ENCODE measurements around the gene CCR6. TPM values are rescaled to one million over a fixed set of nuclear protein-coding genes. Genes with fewer than 3 reads are reported as not detected.

CCR6 gene
- total and polyA plus RNA-seq, 2 of the 13 experiments (the other 11 are each of a cell fraction or from before 2014, with no cell fraction given) = 4.5 to 8.7 TPM

DNA sequence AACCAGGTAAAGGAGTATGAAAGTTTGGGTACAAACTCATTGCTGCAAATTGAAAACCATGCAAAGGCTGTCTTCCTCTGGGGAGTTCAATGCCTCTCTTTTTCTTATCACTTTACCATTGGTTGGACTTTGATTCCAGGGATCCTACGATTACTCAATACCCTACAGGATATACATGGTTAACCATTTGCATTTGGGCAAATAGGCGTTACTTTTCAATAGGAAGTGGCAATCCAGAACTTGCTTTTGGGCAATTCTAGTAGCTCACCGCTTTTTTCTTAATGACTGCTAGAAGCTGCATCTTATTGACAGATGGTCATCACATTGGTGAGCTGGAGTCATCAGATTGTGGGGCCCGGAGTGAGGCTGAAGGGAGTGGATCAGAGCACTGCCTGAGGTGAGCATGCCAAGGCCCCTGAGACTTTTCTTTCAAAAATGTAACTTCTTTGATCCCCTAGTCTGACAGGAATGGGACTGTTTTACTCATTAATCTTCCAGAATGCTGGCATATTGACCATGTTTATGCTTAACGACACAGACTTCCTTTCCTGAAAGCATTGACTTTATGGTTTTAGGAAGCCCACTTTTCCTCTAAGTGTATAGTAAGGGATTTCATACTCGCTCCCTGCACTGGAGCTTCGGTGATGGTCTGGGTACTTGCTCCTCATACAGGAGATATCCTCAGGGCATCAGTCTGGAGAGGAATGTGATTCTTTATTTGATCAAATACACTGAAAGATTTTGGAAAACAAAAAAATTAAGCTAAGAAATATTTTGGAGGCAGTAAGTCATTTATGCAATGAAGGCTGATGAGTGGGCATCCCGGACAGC lies at the start of gene CCR6 (continued):
- no peak for TF ChIP-seq PCBP2 (optimal IDR thresholded peaks at IDR 0.05; ENCODE audit: low read depth, low read length, poor library complexity, severe bottlenecking)
- TF ChIP-seq WIZ (CRISPR knock-in tag; IDR thresholded peaks at IDR 0.05) = peak; percentile 13; the same call in 1 of the 2 replicates
- TF ChIP-seq ZNF484 (CRISPR knock-in tag; IDR thresholded peaks at IDR 0.05; ENCODE audit: borderline replicate concordance, low read depth) = no peak
- peak; percentile 54 for TF ChIP-seq ZEB1 (IDR thresholded peaks at IDR 0.05; ENCODE audit: insufficient replicate concordance, low read depth)
- no peak for TF ChIP-seq ZNF839 (CRISPR knock-in tag; IDR thresholded peaks at IDR 0.05; ENCODE audit: borderline replicate concordance)
- TF ChIP-seq JUNB (CRISPR knock-in tag; IDR thresholded peaks at IDR 0.05; ENCODE audit: borderline replicate concordance) = no peak; the same call in 1 of the 2 replicates
- TF ChIP-seq MAFG (CRISPR knock-in tag; IDR thresholded peaks at IDR 0.05) = no peak
- TF ChIP-seq ZNF143 (CRISPR knock-in tag; IDR thresholded peaks at IDR 0.05) = no peak
- peak; percentile 81 for TF ChIP-seq TARDBP (CRISPR knock-in tag; IDR thresholded peaks at IDR 0.05)
- TF ChIP-seq POGZ (CRISPR knock-in tag; IDR thresholded peaks at IDR 0.05) = peak; percentile 88
- TF ChIP-seq, protein P1, sequence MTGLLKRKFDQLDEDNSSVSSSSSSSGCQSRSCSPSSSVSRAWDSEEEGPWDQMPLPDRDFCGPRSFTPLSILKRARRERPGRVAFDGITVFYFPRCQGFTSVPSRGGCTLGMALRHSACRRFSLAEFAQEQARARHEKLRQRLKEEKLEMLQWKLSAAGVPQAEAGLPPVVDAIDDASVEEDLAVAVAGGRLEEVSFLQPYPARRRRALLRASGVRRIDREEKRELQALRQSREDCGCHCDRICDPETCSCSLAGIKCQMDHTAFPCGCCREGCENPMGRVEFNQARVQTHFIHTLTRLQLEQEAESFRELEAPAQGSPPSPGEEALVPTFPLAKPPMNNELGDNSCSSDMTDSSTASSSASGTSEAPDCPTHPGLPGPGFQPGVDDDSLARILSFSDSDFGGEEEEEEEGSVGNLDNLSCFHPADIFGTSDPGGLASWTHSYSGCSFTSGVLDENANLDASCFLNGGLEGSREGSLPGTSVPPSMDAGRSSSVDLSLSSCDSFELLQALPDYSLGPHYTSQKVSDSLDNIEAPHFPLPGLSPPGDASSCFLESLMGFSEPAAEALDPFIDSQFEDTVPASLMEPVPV (CRISPR knock-in tag; IDR thresholded peaks at IDR 0.05) = no peak; the same call in 1 of the 2 replicates
- no peak for TF ChIP-seq ZBTB3 (CRISPR knock-in tag; IDR thresholded peaks at IDR 0.05; ENCODE audit: borderline replicate concordance, low read depth)
- peak; percentile 87 for TF ChIP-seq SAP130 (CRISPR knock-in tag; IDR thresholded peaks at IDR 0.05; ENCODE audit: low read depth)
- no peak for TF ChIP-seq ZNF282 (IDR thresholded peaks at IDR 0.05; ENCODE audit: partially characterized antibody)
- TF ChIP-seq ZNF558 (CRISPR knock-in tag; IDR thresholded peaks at IDR 0.05; ENCODE audit: borderline replicate concordance) = peak; percentile 83; the same call in 1 of the 2 replicates
- TF ChIP-seq HNF4G (IDR thresholded peaks at IDR 0.05; ENCODE audit: borderline replicate concordance, low read depth, low read length) = peak; percentile 95
- TF ChIP-seq HNF4G (CRISPR knock-in tag; IDR thresholded peaks at IDR 0.05; ENCODE audit: borderline replicate concordance, low read depth) = peak; percentile 63; the same call in 1 of the 2 replicates
- TF ChIP-seq RBM39 (IDR thresholded peaks at IDR 0.05; ENCODE audit: low read depth, low read length, poor library complexity, severe bottlenecking) = no peak
- no peak for TF ChIP-seq SMARCE1 (IDR thresholded peaks at IDR 0.05; ENCODE audit: borderline replicate concordance)
- TF ChIP-seq, protein P2, sequence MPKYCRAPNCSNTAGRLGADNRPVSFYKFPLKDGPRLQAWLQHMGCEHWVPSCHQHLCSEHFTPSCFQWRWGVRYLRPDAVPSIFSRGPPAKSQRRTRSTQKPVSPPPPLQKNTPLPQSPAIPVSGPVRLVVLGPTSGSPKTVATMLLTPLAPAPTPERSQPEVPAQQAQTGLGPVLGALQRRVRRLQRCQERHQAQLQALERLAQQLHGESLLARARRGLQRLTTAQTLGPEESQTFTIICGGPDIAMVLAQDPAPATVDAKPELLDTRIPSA (CRISPR knock-in tag; IDR thresholded peaks at IDR 0.05; ENCODE audit: borderline replicate concordance) = no peak
- TF ChIP-seq ZNF121 (CRISPR knock-in tag; IDR thresholded peaks at IDR 0.05) = no peak
- 0 out of 2 replicates have a peak, but pooled peaks have one; percentile 7 for TF ChIP-seq MAFF (IDR thresholded peaks at IDR 0.05; ENCODE audit: low read depth, low read length)
- TF ChIP-seq ZNF432 (CRISPR knock-in tag; IDR thresholded peaks at IDR 0.05; ENCODE audit: borderline replicate concordance) = no peak
- no peak for TF ChIP-seq FLYWCH1 (CRISPR knock-in tag; IDR thresholded peaks at IDR 0.05)
- TF ChIP-seq MXD4 (CRISPR knock-in tag; IDR thresholded peaks at IDR 0.05) = no peak
- TF ChIP-seq ZNF75D (CRISPR knock-in tag; IDR thresholded peaks at IDR 0.05; ENCODE audit: borderline replicate concordance) = no peak
- no peak for TF ChIP-seq NBN (conservative IDR thresholded peaks at IDR 0.05)
- TF ChIP-seq MTF2 (CRISPR knock-in tag; IDR thresholded peaks at IDR 0.05; ENCODE audit: borderline replicate concordance) = no peak
- TF ChIP-seq ZNF619 (CRISPR knock-in tag; IDR thresholded peaks at IDR 0.05) = no peak
- peak; percentile 85; the same call in 1 of the 2 replicates for TF ChIP-seq HMG20A (CRISPR knock-in tag; IDR thresholded peaks at IDR 0.05; ENCODE audit: borderline replicate concordance)

Measured in HepG2 (cell line).